IPS DF 4.7 (cell line): Measurements from ENCODE around the gene PRR5L.
"Not testable (repeated sequence)": the region's sequence is repeated elsewhere in the genome, so short reads cannot be mapped to it uniquely, and the experiment has no call there.

Experiments
- DNase-seq: peaks from one replicate; pipeline ENCODE4 v3.0.0-alpha.2; 2013; ENCODE audit warnings: low spot score; ENCODE audit errors: extremely low read depth

The PRR5L gene

DNA sequence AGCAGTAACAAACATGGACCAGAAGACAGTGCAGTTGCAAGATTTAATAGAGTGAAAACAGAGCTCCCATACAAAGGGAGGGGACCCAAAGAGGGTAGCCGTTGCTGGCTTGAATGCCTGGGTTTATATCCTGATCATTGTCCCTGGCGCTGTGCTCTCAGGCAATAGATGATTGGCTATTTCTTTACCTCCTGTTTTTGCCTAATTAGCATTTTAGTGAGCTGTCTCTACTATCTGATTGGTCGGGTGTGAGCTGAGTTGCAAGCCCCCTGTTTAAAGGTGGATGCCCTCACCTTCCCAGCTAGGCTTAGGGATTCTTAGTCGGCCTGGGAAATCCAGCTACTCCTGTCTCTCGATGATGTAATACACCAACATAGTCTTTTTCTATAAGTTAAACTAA is 29.3 kb downstream of the PRR5L start:
- not testable (repeated sequence) for DNase-seq

DNA sequence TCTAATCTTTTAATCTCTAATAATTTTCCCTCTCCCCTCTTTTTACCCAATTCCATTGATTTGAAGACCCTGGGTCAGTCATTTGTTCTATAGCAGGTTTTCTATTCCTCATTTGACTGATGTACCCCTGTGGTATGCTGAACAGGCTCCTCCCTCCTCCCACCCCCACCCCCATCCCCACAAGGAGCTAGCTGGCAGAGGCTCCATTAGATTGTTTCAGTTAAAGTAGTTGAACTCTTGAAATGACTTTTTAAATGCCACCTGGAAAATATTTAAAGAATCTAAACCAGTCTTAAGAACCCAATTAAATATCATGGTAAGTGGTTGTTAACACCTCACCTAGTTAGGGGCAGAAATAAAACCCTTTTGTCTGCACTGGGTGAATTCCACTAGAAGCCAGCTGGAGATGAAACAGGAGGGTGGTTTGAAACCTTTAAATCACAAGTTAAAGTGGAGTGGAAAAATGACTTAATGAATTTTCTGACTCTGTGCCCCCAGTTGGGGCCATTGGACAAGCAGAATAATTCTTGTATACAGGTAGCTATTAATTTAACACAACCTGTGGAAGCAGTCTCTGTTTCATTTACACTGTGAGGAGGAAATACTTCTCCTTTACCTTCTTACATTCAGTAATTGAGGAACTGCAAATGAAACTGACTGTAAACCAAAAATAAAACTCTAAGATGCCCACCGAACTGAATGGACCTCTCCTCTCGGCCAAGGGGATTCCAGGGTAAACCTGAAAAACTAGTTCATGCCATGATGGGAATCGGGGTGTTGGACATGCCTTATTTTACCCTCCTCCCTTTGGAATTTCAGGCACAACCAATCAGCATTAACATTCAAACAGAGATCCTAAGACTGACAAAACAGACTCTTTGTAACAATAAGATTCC is 30.7 kb downstream of the PRR5L start:
- DNase-seq: peak; percentile 33

DNA sequence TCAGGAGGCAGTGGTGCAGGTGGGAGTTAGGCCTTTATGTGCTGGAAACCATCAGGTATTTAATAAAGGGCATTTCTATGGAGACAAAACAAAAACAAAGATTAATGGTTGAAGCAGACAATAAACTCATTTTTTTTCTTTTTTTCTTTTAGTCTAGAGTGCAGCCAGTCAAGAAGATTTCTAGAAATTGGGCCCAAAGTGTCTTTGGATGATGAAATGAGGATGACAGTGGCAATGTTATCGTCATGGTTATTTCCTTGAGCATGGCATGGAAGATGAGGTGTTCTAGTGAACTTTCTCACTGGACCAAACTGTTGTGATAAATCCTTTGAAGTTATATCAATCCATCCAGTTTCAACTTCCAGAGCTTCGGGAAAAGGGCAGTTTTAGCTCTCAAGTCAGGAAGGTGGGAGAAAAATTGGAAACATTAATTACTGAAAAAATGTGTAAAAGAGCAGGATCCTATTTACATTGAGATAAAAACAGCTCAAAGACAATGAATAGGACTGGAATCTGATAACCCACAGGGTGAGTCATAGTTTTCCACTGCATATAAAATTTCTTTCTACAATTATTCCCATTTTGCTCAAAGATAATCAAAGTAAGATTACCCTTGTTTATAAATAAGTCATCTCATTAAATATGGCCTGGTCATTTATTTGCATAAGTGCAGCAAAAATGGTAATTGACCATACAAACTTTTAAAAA is 33.0 kb downstream of the PRR5L start:
- DNase-seq: no peak

DNA sequence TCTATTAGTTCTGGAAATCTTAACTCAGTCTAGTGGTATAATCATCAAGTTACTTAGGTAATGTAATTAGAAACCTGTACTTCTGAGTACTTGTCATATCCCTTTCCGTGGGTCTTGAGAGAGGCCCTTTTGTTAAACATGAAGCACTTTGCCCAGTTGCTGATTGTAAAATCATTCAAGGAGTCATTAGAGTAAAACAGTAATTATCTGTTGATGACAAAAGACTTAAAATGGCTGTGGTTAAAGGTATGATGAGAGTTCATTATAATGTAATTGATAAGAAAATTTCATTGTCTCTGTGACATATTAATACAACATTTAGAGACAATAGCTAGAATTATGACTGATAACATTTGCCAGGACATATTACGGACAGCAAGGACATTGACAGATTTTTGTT is 34.3 kb downstream of the PRR5L start:
- DNase-seq: no peak

DNA sequence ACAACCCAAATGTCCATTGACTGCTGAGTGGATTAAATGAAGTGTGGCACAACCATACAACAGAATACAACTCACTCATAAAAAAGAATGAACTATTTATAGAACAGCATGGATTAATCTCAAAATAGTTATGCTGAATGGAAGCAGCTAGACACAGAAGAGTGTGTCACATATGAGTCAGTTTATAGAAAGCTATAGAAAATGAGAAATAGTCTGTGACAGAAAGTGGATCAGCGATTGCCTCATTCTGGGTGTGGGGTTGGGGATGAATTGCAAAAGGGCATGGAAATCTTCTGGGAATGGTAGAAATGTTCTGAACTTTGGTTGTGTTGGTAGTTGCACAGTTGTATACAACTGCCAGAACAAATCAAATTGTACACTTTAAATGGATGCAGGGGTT is 37.4 kb downstream of the PRR5L start:
- no peak for DNase-seq

DNA sequence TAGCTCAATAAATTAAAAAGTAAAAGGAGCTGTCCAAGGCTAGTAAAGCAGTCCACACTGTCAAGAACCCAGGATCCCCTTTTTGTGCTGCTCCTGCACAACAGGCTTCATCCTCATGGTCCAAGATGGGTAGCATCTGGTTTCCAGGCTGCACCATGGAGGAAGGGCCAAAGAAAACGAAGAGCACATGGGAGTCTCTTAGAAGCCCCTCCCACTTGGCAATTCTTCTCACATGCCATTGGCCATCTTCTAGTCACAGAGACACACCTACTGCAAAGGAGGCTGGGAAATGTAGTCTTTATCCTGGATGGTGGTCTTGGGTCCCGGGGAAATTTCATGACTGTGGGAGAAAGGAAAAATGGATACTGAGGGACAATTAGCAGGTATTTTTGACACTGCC is 37.8 kb downstream of the PRR5L start:
- DNase-seq: peak; percentile 72

DNA sequence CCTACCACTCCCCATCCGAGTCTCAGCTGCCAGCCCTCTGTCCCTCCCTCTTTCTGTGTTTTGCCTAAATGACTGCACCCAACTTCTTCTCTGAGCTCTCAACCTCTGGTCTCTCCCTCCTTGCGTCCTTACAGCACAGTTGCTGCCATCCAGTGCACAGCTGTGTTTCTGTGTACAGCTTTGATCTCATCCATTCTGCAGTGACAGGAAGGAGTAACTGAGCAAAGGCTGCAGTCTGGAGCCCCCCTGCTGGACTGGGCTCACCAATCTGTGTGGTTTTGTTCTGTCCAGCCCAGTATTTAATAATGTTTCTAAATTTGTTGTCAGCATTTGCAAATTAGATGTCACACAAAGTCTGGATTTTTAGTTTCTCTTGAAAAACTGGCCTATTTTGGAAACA is 43.8 kb downstream of the PRR5L start:
- no peak for DNase-seq

DNA sequence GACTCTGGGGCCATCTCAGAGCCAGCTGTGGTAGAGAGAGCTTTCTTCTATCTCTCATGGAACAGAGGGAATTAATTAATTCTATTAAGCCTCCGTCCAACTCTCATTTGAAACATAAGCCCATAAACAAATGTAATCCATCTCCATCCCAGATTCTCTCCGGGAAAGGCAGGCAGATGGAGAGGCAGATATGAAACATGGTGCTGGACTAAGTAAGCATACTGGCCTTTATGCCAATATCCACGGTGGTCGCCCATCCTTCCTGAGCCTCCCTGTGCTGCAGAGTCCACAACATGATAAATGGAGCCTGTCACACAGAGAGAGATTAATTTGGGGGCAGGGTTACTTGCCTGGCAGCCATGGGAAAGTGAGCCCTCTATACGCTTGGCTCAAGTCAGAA is 44.8 kb downstream of the PRR5L start:
- no peak for DNase-seq

DNA sequence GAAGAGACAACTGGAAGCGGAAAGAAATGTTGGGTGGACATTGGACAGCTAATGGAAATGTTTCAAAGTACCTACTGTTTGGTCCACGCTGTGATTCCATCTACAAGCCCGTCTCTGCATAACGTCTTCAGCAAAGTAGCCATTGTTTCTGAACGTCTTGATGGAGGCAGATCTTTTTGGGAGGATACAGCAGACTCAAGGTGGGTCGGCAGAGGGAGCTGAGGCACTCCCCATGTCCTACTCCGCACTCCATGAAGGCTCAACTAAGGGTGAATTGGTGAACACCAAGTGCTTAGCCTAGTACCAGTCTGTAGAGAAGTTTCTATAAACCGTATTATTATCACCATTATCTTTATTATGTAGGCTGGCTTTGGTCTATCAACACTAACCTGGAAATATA is 45.8 kb downstream of the PRR5L start:
- DNase-seq: no peak

DNA sequence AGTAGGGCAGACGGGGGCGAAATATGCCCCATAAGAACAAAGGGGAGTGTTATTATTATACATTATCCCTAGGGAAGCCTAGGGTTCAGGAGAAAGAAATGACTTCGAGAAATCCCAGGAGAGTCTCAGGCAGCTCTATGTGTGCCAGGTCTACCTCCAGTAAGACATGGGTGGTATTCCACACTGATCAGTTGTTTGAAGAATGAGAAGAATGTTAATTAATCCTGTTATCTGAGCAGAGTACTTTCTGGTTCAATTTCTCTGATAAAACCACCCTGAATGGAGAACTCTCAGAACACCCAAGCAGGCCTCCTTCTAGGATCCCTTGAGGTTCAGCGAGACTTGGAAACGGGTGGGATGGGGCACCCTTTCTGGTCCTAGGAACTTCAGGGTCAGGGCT is 46.2 kb downstream of the PRR5L start:
- no peak for DNase-seq

DNA sequence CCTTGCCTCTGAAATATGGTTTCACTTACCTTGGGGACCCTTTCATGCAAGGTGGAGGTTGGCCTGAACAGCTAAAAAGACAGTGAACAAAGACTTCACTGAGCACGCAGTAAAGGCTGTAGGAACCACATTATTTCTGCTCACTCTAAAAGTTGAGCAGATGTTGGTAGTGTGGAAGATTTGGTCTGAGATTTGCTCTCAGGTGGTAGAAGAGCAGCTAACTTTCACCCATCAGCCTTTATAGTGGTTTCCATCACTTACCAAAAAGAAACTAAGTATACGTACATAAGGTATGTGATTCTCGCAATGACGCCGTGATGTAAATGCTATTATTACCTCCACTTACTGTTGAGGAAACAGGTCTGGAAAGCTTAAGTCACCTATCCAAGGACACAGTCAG is 47.3 kb downstream of the PRR5L start:
- no peak for DNase-seq

DNA sequence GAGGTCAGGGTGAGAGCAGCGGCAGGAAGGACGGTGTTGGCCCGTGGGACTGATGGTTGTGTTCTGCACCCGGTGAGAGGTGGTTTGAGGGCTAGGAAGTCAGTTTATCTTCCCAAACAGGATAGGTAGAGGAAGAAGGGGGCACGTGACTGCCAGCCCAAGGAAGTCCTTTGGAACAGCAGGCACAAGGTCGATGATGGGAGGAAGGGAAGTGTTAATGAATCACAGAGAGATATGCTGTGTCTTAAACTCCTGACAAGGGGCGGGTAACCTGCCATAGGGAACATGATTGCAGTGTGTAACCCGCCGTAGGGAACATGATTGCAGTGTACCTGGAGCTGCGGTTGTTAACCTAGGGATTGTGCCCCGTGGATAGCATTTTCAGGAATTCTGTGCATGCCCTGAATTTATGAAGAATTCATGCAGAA is 49.0 kb downstream of the PRR5L start:
- DNase-seq: no peak

DNA sequence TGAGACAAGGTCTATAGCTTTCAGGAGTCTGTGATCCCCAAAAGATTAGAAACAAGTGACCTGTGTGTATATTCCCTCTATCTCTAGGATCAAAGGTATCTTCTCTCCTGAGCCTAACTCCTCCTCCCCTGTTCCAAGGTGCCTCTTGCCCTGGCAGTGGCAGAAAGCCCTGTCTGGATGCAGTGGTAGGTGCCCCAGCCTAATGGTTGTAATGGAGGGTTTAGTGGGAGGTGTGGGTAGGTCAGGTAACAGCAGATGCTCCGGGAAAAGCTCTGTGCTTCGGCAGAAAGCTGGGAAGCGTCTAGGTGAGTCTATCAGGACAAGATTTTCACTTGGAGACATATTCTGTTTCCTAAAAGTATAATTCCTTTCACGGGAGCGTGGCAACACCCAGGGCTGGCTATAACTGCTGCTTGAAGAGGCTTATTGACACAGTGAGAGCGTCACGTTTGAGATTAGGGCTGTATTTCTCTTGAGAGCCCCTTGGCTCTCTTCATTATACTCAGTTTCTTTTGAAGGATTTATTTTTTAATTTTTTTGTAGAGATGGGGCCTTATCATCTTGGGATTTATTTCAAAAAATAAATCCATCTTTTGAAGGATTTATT is 49.5 kb downstream of the PRR5L start:
- no peak for DNase-seq

DNA sequence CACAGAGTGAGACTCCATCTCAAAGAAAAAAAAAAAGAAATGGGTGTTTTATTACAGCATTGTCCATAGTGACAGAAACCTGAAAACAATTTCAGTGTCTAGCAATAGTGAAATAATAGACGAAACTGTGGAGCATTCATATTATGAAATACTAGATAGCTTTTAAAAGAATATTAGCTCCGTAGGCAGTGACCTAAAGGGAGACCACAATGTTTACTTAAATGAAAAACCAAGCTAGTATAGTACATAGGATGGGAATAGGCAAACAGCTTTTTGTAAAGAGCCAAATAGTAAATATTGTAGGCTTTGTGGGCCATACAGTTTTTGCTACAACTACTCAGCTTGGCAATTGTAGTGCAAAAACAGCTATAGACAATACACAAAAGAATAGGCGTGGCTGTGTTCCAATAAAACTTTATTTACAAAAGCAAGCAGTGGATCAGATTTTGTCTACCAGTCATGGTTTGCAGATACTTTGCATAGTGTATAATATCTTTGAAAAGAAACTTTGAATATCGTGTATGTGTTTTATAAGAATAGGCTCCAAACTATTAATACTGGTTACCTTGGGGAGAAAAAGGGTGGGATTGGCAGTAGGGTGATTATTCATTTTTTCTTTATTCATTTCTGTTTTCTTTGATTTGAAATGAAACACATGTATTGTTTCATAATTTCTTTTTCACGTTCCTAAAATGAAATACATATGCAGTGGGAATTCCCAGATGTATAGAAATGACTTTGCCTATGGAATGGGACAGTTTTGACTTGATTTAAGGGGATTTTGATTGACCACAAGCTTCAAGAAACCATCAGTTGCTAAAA is 50.7 kb downstream of the PRR5L start:
- DNase-seq: no peak

DNA sequence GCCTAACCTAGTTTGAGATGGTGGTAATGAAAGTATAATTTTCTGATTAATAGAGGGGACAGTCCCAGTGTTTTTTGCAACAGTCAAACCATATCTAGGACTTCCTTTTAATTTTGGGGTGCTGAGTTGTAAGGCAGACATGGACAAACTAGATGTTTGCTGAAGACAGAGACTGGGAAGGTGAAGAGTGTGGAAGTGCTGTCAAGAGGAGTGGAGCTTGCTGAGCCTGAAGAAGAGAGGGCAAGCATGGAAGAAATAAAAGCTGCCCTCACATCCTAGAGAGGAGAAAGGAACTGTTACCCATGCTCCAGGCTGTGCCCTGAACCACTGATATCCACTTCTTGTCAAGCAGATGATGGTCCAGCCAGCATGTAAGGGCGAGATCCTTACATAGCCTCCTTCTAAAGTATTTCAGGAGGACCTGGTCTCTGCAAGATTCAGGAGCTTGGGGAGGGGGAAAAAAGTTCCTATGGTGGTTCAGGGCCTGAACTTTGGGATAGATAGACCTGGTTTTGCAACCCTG is 51.4 kb downstream of the PRR5L start:
- DNase-seq: no peak

DNA sequence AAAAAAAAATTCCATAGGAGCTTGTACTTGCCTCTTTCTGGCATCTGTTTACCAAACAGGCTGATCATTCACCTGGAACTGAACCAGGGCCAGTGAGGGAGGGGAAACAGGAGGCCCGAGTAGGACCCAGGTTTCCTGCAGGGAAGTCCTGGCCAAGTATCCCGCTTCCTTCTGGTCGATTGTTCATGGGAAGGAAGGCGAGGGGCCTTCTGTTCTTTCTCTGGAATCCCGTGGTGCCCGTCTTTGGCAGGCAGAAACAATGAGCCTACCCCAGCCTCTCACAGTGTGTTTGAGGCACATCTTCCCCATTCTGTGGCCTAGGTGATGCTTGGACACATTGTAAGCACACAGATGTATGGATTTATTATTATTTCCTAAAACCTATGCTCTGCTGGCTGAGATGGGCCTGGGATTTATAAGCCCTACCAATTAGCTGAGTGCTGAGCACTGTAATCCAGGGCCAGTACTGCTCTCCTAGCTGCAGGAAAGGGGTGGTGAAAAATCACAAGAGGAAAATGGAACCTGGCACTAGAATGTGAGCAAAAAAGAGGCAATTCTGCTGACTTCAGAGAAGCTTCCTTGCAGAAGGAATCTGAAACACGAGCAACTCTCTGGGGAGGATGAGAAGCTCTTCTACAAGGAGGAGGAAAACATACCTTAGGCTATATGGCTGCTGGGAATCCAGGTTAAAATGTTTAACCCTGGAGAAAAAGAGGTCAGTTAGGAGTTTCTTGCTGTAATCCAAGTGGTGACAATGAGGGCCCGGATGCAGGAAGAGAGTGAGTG is 53.5 kb downstream of the PRR5L start:
- no peak for DNase-seq

DNA sequence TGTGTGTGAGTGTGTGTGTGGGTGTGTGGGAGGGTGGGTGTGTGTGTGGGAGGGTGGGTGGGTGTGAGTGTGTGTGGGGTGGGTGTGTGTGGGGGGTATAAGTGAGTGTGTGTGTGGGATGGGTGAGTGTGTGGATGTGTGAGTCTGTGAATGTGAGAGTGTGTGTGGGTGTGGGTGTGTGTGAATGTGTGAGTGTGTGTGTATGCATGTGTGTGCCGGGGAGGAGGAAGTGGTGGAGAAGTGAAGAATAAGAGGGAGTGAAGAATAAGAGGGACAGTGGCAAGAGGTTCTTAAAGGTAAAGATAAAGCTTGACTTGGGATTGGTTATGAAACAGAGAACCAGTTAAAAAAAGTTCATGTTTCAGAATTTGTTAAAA is 54.0 kb downstream of the PRR5L start:
- no peak for DNase-seq

DNA sequence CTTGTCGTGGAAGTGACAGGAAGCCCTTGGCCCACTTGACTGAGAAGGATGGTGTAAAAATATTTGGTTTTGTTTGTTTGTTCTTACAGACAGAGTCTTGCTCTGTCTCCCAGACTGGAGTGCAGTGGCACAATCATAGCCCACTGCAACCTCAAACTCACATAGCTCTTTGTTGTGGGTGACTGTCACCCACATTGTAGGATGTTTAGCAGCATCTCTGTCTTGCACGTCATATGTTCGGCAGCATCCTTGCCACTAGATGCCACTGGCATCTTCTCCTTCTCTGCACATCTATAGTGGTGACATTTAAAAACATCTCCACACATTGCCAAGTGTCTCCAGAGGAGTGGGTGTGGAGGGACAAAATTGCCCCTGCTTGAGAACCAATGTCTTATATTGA is 56.8 kb downstream of the PRR5L start:
- DNase-seq: no peak

DNA sequence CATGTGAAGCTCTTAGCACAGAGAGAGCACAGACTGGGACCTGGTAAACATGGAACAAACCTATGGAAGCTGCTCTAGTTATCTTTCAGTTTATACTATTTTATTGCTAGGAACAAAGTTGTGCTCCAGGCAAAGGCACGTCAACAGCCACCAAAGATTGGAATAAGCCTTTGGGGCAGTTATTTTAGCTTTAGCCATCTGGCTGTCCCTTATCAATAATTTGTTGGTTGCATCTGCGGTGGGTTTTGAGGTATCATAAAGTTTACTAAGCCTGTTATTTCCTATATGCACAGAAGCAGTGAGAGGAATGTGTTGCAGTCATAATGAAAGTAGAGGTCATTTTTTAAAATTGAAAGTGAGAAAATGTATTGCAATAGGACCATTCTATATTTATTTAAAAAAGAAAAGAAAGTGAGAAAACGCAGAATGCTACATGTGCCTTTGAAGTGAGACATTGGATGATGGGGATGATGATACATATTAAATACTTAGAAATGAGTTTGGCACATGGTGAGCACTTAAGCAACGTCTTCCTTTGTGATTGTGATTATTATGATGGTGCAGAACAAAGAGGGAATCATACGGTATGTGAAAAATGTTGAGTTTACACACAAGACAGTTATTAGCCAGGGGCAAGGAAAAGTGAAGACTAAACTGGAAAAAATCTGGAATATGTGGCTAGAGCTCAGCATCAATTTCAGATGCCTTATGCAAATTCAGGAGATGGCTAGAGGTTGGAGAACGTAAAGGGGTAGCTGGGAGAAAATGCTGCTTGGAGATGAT is 58.3 kb downstream of the PRR5L start:
- no peak for DNase-seq

DNA sequence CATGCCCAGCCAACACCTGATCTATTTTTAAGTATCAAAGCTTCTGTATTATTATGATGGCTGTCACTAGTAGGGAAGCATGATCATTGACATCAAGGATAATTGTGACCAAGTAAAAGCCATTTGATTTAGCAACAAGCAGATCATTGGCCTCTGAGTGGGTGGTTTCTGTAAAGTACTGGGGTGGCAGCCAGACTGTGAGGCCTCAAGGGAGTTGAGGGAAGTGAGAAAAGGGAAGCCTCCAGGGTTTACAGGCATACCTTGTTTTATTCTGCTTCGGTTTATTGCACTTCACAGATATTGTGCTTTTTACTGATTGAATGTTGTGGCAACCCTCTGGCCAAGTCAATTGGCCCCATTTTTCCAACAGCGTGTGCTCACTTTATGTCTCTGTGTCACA is 60.1 kb downstream of the PRR5L start:
- no peak for DNase-seq
